B cell (primary cell): ENCODE results near the gene GLYATL3. TPM values are rescaled to one million over a fixed set of nuclear protein-coding genes. Genes with fewer than 3 reads are reported as not detected.

Experiments used
- ATAC-seq: fragments of 200-7000 bp; cut with Tn5 transposase; one replicate; pipeline ENCODE4 v1.10.0; 2021; ENCODE audit warnings: low read depth, mild to moderate bottlenecking, moderate number of reproducible peaks, moderate library complexity
- CTCF ChIA-PET: fragments of 350-600 bp; sonication (Branson Sonifier 250); formaldehyde crosslinking; loops from one replicate; lab custom pipeline; 2021; ENCODE audit warnings: antibody characterized with exemption, inconsistent platforms; lab: Charles Lee
- POLR2A ChIA-PET: fragments of 350-600 bp; sonication (Branson Sonifier 250); formaldehyde crosslinking; loops from one replicate; lab custom pipeline; 2021; ENCODE audit warnings: antibody characterized with exemption; lab: Charles Lee
- DNase-seq: peaks from one replicate; pipeline ENCODE4 v3.0.0; 2013
- H2AFZ ChIP-seq: 2 replicates; pipeline ENCODE4 v1.6.1; 2012; ENCODE audit warnings: mild to moderate bottlenecking, low read depth, low read length; ENCODE audit not compliant: insufficient read depth, poor library complexity, severe bottlenecking
- H3K27ac ChIP-seq, 2 donors: 1 replicate in 1 of 2; 2 replicates in 1 of 2; pipeline ENCODE4 v1.5.1; 2012 to 2013; ENCODE audit warnings: low read length in 2 of 2, mild to moderate bottlenecking in 2 of 2, moderate library complexity in 1 of 2
- H3K27me3 ChIP-seq, 4 experiments: fragments of 200-600 bp in 1 of 4; sonication (generic) in 1 of 4; replicated peaks in 1 of 4; 1 replicate in 2 of 4; 2 replicates in 2 of 4; pipeline versions ENCODE4 v1.6.1 to v1.7.0; 2013 to 2016; ENCODE audit warnings: low read length in 3 of 4, mild to moderate bottlenecking in 2 of 4, mixed read lengths in 1 of 4, moderate library complexity in 1 of 4; ENCODE audit not compliant: insufficient read depth in 4 of 4, control insufficient read depth in 3 of 4; ENCODE audit errors: control extremely low read depth in 1 of 4
- H3K36me3 ChIP-seq, 2 experiments: replicated peaks in 1 of 2; 1 replicate in 1 of 2; 2 replicates in 1 of 2; pipeline versions ENCODE4 v1.6.1 to v1.7.1; 2013; ENCODE audit warnings: low read length in 1 of 2; ENCODE audit not compliant: insufficient read depth in 2 of 2, control insufficient read depth in 1 of 2; ENCODE audit errors: control extremely low read depth in 1 of 2, extremely low read depth in 1 of 2
- H3K4me1 ChIP-seq, 2 donors: fragments of 200-600 bp in 1 of 2; sonication (generic) in 1 of 2; 1 replicate in 1 of 2; 2 replicates in 1 of 2; pipeline versions ENCODE4 v1.5.1 to v1.6.1; 2013 to 2017; ENCODE audit warnings: low read length in 2 of 2; ENCODE audit not compliant: control insufficient read depth in 2 of 2, insufficient read depth in 2 of 2
- H3K4me2 ChIP-seq: replicated peaks from 2 replicates; pipeline ENCODE3; 2012; ENCODE audit warnings: mild to moderate bottlenecking, low read depth, low read length; ENCODE audit not compliant: poor library complexity, severe bottlenecking
- H3K4me3 ChIP-seq, 5 experiments: fragments of 200-600 bp in 1 of 5; sonication (generic) in 1 of 5; 1 replicate in 3 of 5; 2 replicates in 2 of 5; pipeline versions ENCODE4 v1.5.1 to v1.7.0; 2011 to 2016; ENCODE audit warnings: low read length in 4 of 5, mild to moderate bottlenecking in 4 of 5, low read depth in 2 of 5, control low read depth in 1 of 5, moderate library complexity in 1 of 5; ENCODE audit not compliant: insufficient read depth in 1 of 5; ENCODE audit errors: control extremely low read depth in 1 of 5, extremely low read depth in 1 of 5
- H3K79me2 ChIP-seq: fragments of 200-600 bp; sonication (generic); one replicate; pipeline ENCODE4 v1.6.0; 2016; ENCODE audit warnings: low read length; ENCODE audit not compliant: control insufficient read depth, insufficient read depth
- H3K9ac ChIP-seq: fragments of 200-600 bp; sonication (generic); 2 replicates; pipeline ENCODE4 v1.6.1; 2017; ENCODE audit warnings: mild to moderate bottlenecking, low read length, moderate library complexity
- H3K9me3 ChIP-seq, 3 donors: one replicate each; pipeline versions ENCODE4 v1.6.1 to v1.7.1; 2013; ENCODE audit warnings: low read length in 2 of 3; ENCODE audit not compliant: control insufficient read depth in 2 of 3, insufficient read depth in 1 of 3; ENCODE audit errors: control extremely low read depth in 1 of 3
- H4K20me1 ChIP-seq: 2 replicates; pipeline ENCODE4 v1.6.0; 2012; ENCODE audit warnings: mild to moderate bottlenecking, low read length; ENCODE audit not compliant: insufficient read depth, control insufficient read depth, poor library complexity, severe bottlenecking
- H3K27ac Mint-ChIP-seq: one replicate; pipeline ENCODE4 v1.8.0; 2021; ENCODE audit warnings: mixed read lengths
- H3K27me3 Mint-ChIP-seq: one replicate; pipeline ENCODE4 v1.8.0; 2021; ENCODE audit warnings: mixed read lengths
- H3K4me1 Mint-ChIP-seq: one replicate; pipeline ENCODE4 v1.8.0; 2021; ENCODE audit warnings: mixed read lengths
- H3K4me3 Mint-ChIP-seq: one replicate; pipeline ENCODE4 v1.8.0; 2021; ENCODE audit warnings: mixed read lengths
- H3K9me3 Mint-ChIP-seq: one replicate; pipeline ENCODE4 v1.8.0; 2022; ENCODE audit warnings: mixed read lengths; ENCODE audit not compliant: insufficient read depth
- EZH2 ChIP-seq: IDR thresholded peaks from 2 replicates; pipeline ENCODE4 v1.6.1; 2012; ENCODE audit warnings: borderline replicate concordance, low read depth, mild to moderate bottlenecking, moderate library complexity, low read length; ENCODE audit not compliant: insufficient read depth, poor library complexity, severe bottlenecking
- WGBS: methylation state at CpG from one replicate; pipeline ENCODE4 v1.1.5; 2013; ENCODE audit warnings: missing lambda C conversion rate; ENCODE audit not compliant: insufficient coverage; 5-methylcytosine and 5-hydroxymethylcytosine counted together
- intact Hi-C: fragments of 100-400 bp; cut with micrococcal nuclease; formaldehyde crosslinking; loops from one replicate; pipeline ENCODE4 v1.10.0; 2022
- polyA plus RNA-seq: library from polyadenylated mRNA; depleted of rRNA; stranded (reverse); fragments of >200 nt; gene quantifications from 2 replicates; pipeline ENCODE4 v1.2.3, GENCODE V29; 2012
- total RNA-seq, 2 donors: library from RNA; stranded (reverse); fragments of 120-200 nt in 1 of 2; gene quantifications; 1 replicate in 1 of 2; 2 replicates in 1 of 2; pipeline versions ENCODE4 v1.2.3 to v1.2.4, GENCODE V29; 2013 to 2022
- TF ChIP-seq, protein P1 (sequence below): fragments of 200-600 bp; IDR thresholded peaks from one replicate; pipeline ENCODE4 v1.8.0; 2022; ENCODE audit warnings: antibody characterized with exemption, mild to moderate bottlenecking

The GLYATL3 gene
- total and polyA plus RNA-seq, 2 donors (not counting 1 experiment from before 2014, with no cell fraction given) = not detected

DNA sequence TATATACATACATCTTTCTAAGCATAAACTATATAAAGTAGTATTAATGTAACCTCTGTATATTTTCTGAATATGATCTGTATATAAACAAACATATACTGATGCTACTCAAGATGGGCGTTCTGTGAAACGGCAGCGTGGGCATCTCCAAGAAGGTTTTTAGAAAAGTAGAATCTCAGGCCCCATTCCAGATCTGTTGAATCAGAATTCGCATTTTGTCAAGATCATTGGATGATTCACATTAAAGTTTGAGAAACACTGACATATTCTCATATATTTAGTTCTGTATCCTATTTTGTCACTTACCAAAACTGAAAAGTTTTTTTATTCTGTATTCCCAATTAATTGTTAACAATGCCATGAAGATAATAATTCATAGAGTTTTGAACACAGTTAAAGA, 56.2 kb downstream of the GLYATL3 start:
- no peak overlapping the region for H2AFZ ChIP-seq
- Mint-ChIP-seq H3K4me3 (no peak overlapping the region), H3K27ac (no peak overlapping the region), H3K4me1 (peaks cover 11% of the 10 kb centered on the region), H3K9me3 (no peaks in the 10 kb centered on the region), H3K27me3 (peaks cover 11% of the 10 kb centered on the region)
- no peak overlapping the region for H3K9ac ChIP-seq
- no peak overlapping the region for H3K4me3 ChIP-seq
- no peaks in the 10 kb centered on the region for H3K36me3 ChIP-seq
- no peak for ATAC-seq
- no peak overlapping the region for H3K4me2 ChIP-seq
- H3K79me2 ChIP-seq = no peaks in the 10 kb centered on the region
- DNase-seq = no peak
- TF ChIP-seq EZH2 = no peak
- TF ChIP-seq, protein P1, sequence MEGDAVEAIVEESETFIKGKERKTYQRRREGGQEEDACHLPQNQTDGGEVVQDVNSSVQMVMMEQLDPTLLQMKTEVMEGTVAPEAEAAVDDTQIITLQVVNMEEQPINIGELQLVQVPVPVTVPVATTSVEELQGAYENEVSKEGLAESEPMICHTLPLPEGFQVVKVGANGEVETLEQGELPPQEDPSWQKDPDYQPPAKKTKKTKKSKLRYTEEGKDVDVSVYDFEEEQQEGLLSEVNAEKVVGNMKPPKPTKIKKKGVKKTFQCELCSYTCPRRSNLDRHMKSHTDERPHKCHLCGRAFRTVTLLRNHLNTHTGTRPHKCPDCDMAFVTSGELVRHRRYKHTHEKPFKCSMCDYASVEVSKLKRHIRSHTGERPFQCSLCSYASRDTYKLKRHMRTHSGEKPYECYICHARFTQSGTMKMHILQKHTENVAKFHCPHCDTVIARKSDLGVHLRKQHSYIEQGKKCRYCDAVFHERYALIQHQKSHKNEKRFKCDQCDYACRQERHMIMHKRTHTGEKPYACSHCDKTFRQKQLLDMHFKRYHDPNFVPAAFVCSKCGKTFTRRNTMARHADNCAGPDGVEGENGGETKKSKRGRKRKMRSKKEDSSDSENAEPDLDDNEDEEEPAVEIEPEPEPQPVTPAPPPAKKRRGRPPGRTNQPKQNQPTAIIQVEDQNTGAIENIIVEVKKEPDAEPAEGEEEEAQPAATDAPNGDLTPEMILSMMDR = no peak
- no peaks in the 10 kb centered on the region for H3K9me3 ChIP-seq
- 100% methylated on average over 3 of the region's 4 CpGs for WGBS
- POLR2A ChIA-PET = no interaction called here
- CTCF ChIA-PET = no interaction called here
- H3K27me3 ChIP-seq = peaks cover 0 to 10% (median 4%) of the 10 kb centered on the region in 4 experiments
- H4K20me1 ChIP-seq = no peaks in the 10 kb centered on the region
- peaks cover 4 to 9% of the 10 kb centered on the region in 2 donors for H3K4me1 ChIP-seq
- intact Hi-C loops = no loop called here
- H3K27ac ChIP-seq = no peak overlapping the region

- CTCF ChIA-PET = no interaction called here
- TF ChIP-seq EZH2 = no peak
- TF ChIP-seq, protein P1 = no peak
- POLR2A ChIA-PET = no interaction called here
- Histone ChIP-seq H2AFZ (no peak overlapping the region), H3K4me1 (peaks cover 0 to 4% of the 10 kb centered on the region in 2 donors), H3K4me3 (no peak overlapping the region), H3K4me2 (no peak overlapping the region), H3K27ac (no peak overlapping the region), H3K9ac (no peak overlapping the region), H3K9me3 (no peaks in the 10 kb centered on the region), H4K20me1 (no peaks in the 10 kb centered on the region), H3K36me3 (no peaks in the 10 kb centered on the region), H3K27me3 (peaks cover 0 to 7% (median 2%) of the 10 kb centered on the region in 4 experiments), H3K79me2 (no peaks in the 10 kb centered on the region)
- H3K4me3 Mint-ChIP-seq = no peak overlapping the region
- ATAC-seq (no peak), DNase-seq (no peak)
- H3K27me3 Mint-ChIP-seq = peaks cover 6% of the 10 kb centered on the region
- H3K9me3 Mint-ChIP-seq = no peaks in the 10 kb centered on the region
- intact Hi-C loops = no loop called here
- no peak overlapping the region for H3K27ac Mint-ChIP-seq
- peaks cover 7% of the 10 kb centered on the region for H3K4me1 Mint-ChIP-seq
Observed at GRCh38 chr6:49556429-49556837, 56.7 kb downstream of the GLYATL3 start.
